NCI-H526 treated with DMSO at 0.1 percent for 48 hours (cell line): ENCODE data around the gene PIN4.
A peak's percentile ranks its signal among the peaks of the same experiment; 100 is the strongest.
"Not testable (repeated sequence)": the region's sequence is repeated elsewhere in the genome, so short reads cannot be mapped to it uniquely, and the experiment has no call there.

ENCODE experiments used
- DNase-seq: peaks from one replicate; lab custom pipeline; 2025; lab: John Stamatoyannopoulos, UW

PIN4 gene

DNA sequence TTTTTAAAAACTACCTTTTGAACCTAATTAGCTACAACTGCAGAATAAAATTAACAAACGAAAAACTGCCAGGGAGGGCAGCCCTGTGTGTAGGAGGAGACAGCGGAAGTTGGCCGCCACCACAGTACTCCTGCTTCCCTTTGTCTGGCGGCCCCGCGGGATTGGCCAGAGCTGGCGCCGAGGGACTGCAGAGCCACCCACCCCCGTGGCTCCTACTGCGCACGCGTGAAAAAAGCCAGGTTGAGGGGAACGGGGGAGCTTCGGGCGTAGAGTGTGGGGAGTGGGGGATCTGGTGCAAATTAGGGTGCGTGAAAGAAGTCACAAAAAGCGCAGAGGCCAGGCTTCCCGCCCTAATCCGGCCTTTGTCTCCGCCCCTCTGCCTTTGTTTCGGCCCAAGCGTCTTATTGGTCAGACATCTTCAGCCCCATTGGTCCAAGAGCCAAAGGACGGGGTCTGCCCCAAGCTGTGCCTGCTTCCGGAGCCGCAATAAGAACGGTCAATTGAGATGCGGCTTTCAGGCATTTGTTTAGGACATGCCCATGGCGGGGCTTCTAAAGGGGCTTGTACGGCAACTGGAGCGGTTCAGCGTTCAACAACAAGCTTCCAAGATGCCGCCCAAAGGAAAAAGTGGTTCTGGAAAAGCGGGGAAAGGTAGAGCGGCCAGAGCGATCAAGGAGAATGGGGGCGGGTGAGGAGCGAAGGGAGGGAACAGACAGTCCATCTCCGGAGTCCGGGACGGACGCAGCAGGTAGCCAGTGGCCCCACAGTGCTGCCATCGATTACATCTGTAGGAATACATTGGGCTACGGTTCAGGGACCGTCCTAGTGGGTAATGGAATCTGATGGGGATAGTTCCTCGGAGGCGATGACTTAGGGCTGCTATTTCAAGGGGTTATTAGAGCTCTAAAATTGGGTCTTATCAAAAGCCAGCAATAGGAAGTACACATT lies at the start of gene PIN4:
Gene PIN4 (plus strand): TSS at position 580 of the 948 bp plus-strand sequence. CDS start 29 bp downstream, at position 609.
- DNase-seq = peak; percentile 88

DNA sequence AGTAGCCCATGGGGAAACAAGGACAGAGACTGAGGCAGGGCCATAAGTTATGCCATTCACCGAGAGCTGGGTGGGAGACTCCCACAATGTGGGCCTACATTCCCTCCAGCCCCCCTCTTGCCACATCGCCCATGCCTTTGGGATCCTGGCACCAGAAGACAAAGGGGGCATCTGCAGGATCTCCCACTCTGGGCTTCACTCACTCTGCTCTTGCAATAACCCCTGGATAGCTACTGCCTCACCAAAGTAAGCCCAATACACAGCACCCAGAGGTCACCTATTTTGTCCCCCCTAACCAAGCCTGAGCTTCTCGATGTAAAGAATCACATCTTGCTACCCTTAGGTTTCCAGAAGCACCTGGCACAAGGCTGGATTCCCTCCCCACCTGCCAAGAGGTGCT lies 49.1 kb upstream of the PIN4 start:
- no peak for DNase-seq

DNA sequence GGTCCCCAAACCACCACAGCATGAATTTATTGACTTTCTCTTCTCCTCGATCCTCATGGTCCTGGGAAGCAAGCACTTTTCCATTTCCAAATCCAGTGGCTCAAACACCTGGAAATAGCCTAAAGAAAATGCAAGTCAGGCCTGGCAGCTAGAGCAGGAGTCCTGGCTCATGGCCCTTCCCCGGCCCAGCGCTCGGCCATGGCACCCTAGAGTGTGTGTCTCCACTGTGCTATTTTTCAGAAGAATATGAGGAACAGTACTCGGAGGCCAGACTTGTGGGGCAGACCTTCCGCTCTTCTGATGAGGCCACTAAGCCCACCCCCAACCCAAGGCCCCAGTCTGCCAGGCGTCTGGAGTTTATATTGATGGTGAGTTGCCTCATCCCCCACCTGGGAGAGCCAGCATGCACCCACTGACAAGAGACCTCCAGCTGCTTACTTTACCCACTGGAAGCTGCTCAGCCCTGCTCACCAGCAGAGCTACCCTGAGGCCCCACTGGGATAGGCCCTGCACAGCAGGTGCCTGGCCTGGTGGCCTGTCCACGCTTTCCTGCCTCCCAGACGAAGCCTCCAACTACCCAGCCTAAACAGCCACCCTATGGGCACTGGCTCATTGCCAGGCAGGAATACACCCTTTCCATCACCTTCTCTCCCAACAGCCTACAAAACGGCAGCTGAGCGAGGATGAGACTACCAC lies 47.6 kb upstream of the PIN4 start:
- DNase-seq = no peak

DNA sequence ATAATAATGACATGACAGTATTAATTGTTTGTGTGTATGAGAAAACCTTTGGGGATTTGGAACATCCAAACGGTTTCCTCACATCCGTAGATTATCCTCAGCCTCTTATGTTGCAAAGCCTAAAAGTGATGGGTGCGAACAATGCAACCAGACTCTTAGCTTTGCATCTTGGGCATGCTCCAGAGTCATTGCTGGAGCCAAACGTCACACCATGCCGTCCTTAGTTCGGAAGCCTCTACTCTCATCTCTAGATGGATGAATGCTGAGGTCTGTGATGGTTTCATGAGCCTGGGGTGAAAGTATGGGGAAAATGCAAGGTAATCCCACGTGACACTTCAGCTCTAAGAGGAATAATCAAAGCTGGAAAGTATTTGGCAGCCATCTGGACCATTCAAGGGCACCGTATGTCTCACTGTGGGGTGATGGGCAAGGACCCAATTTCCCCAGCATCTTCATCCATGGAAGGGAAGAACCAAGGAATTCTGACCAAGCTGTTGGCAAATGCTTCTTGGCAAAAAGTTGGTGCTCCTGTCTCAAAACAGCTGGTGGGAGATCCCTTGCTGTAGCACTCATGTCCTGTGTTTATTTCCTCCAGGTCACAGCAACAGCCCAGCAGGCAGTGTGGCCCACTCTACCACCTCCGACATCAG lies 43.6 kb upstream of the PIN4 start:
- no peak for DNase-seq

DNA sequence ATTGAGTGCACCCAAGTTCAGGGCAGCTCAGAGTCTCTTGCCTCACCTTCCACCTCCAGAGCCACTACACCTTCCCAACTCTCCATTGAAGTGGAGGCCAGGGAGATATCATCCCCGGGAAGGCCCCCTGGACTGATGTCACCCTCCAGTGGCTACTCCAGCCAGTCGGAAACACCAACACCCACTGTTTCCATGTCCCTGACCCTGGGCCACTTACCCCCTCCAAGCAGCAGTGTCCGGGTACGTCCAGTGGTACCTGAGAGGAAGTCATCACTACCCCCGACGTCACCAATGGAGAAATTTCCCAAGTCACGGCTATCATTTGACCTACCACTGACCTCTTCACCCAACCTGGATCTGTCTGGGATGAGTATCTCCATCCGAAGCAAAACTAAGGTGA lies 42.0 kb upstream of the PIN4 start:
- no peak for DNase-seq

DNA sequence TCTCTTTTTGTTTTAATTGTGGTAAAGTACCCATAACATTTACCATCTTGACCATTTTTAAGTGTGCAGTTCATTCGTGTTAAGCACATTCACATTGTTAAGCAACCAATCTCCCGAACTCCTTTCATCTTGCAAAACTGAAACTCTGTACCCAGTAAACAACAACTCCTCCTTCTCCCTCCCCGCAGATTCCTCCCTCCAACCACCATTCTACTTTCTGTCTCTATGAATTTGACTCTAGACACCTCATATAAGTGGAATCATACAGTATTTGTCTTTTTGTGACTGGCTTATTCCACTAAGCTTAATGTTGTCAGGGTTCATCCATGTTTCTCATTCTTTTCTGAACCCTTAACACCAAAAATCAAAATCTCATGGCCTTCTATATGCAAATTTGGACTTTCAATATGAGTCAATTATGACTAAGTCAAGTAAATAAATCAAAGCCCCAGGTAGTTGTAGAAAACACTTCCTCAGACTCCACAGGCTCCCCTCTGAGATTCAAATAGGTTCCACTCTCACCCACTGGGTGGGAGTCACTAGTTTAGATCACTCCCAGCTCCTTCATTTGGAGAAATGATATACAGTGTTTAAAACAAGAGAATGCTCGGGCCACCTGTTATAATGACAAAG lies 40.1 kb upstream of the PIN4 start:
- no peak for DNase-seq

DNA sequence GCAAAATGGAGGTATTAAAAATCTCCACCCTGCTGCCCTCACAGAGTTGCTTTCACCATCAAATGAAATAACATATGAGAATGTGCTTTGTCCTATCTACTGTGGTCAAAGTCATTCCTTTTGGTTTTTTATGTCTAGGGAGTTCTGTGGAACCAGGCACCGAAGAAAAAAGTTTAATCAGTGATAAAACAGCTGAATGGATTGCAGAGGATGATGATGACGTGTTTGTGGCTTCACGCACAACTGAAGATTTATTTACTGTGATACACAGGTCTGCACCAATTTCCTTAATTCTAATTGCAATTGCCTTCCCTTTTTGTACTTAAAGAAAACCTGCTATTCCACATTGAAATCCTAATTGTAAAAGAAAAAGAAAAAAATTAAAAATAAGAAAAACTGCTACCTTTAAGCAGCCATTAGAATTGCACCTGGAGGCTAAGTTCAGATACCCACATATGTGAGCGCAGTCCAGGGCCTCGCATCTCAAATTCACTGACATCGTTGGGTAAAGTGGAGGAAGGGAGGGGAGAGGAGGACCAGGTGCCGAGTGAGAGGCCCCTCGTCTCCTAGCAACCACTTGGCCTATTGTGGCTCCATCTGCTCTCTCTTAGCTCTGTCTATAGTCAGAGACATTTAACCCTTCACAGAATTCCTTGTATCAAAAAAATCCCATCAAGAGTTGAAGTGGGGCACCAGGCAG lies 39.3 kb upstream of the PIN4 start:
- peak; percentile 52 for DNase-seq

DNA sequence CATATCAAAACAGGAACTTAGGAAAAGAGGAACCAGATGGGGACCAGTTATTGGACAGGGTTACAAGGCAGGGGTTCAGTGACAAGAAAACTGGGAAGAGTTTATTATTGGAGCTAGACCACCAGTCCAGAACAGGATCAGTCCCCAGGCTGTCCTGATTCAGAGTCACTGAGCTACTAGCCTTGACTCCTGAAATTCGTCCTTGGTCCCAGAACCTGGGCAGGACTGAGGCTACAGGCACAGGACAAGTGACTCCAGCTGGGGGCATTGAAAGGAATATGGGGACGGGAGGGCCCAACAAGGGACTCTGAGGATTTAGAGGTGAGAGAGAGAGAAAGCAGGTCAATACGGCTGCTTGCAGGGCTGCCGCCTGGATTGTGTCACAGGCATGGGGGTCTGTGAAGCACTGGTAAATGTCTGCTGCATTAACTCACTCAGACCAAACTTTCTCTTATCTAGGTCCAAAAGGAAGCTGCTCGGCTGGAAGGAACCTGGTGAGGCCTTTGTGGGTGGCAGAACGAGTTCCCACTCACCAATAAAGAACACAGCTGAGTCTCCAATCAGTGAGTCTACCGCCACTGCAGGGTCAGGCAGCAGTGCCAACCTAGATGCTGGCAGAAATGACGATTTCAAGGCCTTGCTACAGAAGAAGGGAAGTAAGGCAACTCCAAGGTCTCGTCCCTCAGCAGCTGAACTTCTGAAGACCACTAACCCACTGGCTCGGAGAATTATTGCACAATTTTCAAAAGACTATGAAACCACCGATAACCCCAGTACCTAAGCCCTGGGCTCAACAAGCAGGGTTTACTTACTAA lies 38.6 kb upstream of the PIN4 start:
- DNase-seq = no peak

DNA sequence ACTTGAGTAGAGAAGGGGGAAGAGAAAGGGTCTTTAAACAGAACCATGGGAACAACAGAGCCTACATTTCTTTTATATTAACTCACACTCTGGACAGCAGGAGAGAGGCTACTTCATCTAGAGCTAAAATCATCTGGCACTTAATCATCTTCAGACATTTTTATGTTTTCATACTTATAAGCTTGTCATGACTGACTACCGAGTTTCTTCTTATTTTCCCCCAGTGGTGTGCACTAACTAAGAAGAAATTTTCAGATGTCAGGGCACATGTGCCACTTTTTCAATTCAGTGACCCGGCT lies 38.0 kb upstream of the PIN4 start:
- DNase-seq = no peak

DNA sequence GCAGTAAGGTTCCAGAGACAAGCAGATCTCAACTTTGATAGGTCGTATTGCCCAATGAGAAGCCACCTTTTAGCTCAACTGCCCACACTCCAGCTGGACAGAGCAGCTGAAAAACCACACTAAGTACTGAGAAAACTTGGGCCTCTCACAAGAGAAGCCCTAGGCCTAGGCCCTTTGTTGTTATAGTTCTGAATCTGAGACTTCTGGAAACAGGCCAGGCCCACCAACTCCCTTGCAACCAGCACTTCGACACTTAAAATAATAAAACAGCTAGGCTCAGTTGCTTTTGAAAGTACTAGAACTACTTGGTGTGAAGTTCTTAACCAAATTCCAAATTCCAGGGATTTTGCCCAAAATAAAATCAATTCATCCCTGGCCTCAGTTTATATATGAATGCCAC lies 36.4 kb upstream of the PIN4 start:
- no peak for DNase-seq

DNA sequence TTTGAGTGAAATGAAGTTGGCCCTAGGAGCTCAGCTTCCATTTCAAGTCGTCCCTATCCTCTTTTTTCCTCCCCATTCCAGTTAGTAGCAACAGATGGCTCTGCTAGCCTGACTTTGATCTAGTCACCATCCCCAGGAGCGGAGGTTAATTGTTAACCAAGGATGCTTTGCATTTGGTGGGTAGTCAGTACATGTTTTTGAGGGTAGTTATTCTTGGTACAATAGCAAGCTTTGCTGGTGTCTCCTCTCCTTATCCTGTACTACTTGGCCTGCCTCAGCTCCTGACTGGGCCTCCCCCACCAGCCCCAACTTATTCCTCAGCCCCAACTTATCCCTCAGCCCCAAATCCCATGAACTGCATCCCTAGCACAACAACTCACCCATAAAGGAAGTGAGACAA lies 35.0 kb upstream of the PIN4 start:
- peak; percentile 36 for DNase-seq

DNA sequence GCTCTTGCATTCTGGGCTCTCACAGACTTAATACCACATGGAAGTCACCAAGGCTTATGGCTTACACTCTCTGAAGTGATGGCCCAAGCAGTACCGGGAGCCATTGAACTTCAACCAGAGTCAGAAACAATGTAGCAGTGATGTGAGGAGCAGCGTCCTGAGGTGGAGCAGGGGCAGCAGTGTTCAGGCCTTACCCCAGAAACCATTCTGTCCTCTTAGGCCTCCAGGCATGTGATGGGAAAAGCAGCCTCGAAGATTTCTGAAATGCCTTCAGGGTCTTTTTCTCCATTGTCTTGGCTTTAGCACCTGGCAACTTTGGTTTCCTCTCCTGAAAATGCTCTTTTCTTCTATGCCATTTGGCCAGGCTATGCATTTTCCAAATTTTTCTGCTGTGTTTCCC lies 22.8 kb upstream of the PIN4 start:
- no peak for DNase-seq

DNA sequence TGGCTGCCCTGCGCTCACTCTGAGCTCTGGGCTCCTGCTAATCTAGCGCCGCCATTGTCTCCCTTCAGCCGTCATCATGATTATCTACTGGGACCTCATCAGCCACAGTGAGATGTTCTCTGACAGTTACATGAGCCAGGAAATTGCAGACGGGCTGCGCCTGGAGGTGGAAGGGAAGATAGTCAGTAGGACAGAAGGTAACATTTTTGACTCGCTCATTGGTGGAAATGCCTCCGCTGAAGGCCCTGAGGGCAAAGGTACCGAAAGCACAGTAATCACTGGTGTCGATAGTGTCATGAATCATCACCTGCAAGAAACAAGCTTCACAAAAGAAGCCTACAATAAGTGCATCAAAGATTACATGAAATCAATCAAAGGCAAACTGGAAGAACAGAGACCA lies 21.8 kb upstream of the PIN4 start:
- DNase-seq = no peak

DNA sequence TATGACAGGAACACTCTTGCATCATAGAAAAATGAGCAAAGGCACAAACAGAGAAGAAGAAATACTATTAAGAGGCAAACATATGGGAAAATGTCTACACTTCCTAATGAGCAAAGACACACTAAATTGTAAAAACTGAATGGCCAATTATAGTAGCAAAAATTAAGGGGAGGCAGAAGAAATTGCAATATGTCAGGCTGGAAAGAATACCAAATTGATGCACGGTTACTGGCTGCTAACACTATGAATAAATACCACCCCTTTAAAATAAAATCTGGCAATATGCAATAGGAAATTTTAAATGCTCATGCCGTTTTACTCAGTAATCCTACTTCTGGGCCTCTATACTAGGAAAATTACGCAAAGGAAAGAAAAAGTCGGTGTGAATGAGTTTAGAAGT lies 16.0 kb upstream of the PIN4 start:
- no peak for DNase-seq

DNA sequence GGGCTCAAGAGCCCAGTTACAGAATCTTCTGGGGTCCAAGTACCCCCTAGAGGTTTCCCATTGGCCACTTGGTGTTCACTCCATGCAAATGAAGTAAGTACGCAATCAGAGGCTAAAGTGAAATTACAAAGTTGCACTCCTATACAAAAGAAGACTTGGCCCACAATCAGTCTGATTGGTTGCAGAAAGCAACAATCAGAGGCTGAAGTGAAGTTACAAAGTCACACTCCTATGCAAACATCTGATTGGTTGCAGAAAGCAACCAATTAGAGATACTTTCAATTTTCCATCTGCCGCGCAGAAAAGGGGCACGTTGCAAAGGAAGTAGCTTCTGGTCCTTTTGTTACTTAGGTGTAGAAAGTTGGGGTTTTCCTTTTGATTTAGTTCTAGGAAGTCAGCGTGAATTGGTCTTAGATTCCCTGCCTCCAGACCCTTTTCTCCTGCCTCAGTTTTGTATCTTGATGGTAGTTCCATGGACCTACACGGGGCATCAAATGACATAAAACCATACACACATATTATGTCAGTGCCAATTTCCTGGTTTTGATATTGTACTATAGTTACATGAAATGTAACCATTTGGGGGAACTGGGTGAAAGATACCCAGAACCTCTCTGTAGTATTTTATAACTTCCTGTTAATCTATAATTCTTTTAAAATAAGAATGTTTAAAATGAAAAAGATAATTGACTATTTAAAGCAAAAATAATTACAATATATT lies 12.4 kb upstream of the PIN4 start:
- DNase-seq = no peak

DNA sequence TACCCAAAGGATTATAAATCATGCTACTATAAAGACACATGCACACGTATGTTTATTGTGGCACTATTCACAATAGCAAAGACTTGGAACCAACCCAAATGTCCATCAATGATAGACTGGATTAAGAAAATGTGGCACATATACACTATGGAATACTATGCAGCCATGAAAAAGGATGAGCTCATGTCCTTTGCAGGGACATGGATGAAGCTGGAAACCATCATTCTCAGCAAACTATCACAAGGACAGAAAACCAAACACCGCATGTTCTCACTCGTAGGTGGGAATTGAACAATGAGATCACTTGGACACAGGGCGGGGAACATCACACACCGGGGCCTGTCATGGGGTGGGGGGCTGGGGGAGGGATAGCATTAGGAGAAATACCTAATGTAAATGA lies 5.3 kb upstream of the PIN4 start:
- not testable (repeated sequence) for DNase-seq

DNA sequence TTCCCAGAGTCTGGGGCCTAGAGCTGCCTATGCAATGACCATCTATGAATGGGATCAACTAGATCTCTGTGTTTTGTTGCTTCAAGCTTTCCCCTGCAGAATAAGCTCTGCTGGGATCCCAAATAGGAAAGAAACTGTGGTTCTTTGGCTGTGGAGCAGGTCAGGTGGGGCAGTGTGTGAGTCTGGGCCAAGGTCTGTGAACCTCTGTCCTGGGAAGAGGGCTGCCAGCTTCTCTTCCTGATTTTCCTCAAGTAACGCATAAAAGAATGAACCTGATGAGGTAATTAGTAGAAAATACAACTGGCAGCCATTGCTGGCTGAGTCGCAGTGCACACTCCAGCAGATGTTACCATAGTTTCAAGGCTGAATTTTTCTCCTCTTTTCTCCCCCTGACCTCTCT lies 4.6 kb upstream of the PIN4 start:
- no peak for DNase-seq

DNA sequence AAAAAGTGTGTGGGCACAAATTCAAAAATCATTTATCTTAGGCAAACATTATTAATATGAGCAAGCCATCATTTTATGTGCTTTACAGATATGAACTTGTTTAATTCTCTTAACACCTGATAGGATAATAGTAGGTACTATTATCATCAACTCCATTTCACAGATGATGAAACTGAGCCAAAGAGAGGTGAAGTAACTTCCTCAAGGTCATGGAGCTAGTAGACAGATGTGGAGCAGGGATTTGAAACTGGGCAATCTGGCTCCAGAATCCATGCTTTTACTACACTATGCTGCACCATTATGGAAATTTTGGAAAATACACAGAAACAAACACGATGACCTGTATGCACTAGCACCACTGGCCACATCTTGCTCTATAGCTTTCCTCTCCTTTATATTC lies 1.0 kb upstream of the PIN4 start:
- DNase-seq = no peak

DNA sequence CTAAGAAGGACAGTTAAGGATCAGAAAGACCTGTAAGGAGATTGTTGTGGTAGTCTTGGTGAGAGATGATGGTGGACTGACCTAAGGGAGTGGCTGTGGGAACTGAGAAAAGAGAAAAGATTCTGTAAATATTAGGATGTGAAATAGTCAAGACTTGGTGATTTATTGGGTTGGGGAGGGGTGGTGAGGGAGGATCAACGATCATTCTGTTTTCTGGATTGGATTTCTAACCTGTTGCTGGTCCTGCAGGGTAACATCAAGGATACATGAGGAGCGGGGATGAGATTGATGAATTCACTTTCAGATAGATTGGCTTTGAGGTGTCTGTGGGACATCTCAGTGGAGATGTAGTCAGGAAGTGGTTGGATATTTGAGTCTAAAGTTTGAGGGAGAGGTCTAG lies 1.4 kb downstream of the PIN4 start:
- no peak for DNase-seq

DNA sequence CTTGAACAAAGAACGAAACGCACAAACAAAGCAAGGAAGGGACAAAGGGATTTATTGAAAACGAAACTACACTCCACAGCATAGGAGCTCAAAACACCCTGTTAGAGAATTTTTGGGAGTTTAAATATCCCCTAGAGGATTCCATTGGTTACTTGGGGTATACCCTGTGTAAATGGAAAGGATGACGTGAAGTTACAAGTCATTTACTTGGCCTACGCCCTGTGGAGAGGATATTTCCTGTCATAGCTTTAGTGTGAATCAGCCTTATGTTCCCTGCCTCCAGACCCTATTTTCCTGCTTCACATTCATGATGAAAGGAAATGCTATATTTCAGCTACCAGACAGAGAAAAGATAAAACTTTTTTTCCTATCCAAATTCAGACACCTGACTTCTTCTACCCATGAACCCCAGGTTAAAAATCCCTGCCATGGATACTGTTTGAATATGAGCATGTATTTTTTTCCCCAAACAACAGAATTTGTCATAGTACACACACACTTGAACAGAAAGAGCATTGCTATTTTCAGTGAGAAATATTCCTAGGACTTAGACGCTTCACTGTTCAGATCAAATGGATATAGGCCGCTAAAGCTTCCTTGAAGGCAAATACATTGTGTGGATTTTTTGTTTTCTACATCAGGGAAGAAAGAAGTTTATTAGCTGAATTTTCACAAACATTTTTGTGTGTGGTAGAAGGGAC lies 20.4 kb downstream of the PIN4 start:
- DNase-seq = no peak
